Measurements from ENCODE around the gene APPL1.

- TF ChIP-seq RFX5 (IDR thresholded peaks at IDR 0.05; ENCODE audit: low read depth, low read length) (no peak), SREBF2 (IDR thresholded peaks at IDR 0.05; ENCODE audit: low read length) (no peak), ZNF24 (IDR thresholded peaks at IDR 0.05) (no peak), FOS (IDR thresholded peaks at IDR 0.05; ENCODE audit: borderline replicate concordance, extremely low read depth, insufficient read length) (no peak), SUPT20H (IDR thresholded peaks at IDR 0.05; ENCODE audit: borderline replicate concordance, control insufficient read depth, low read depth, low read length) (no peak), CTCF (IDR thresholded peaks at IDR 0.05 in 2 of 3, conservative IDR thresholded peaks at IDR 0.05 in 1 of 3; ENCODE audit: control insufficient read depth in 2 of 3, extremely low read depth in 1 of 3, insufficient read depth in 1 of 3, low read depth in 3 of 3, low read length in 3 of 3) (no peak)
These were observed 1.4 kb upstream of the APPL1 start for GRCh38 chr3:57226176-57226575.

All from GM12878 (cell line).